GM13977 (cell line): ENCODE measurements around the gene PARD3.

Experiments used
- DNase-seq: peaks from one replicate; pipeline ENCODE4 v3.0.0; 2012; ENCODE audit warnings: low spot score
- CTCF ChIP-seq: IDR thresholded peaks from 2 replicates; pipeline ENCODE4 v1.5.1; 2012; ENCODE audit warnings: mild to moderate bottlenecking, control low read depth; ENCODE audit not compliant: insufficient read depth; ENCODE audit errors: extremely low read depth, missing control alignments
- in situ Hi-C: fragments of 300-500 bp; cut with MboI; formaldehyde crosslinking; loops from one replicate; pipeline ENCODE4 v1.12.0; 2022; ENCODE audit warnings: low sequenced_read_pairs, low pct_unique_long_range_greater_than_20kb, mixed read lengths, inconsistent platforms; ENCODE audit not compliant: unreplicated experiment

The PARD3 gene

GRCh38 chr10:34655286-34656170 lies 159.6 kb downstream of the PARD3 start:
- TF ChIP-seq CTCF, result peak; percentile 61
- DNase-seq, result peak; percentile 35
- in situ Hi-C loops, result no loop called here

- no peak for DNase-seq
- no peak for TF ChIP-seq CTCF
- in situ Hi-C loops, result no loop called here
These were observed 160.9 kb downstream of the PARD3 start for GRCh38 chr10:34654211-34654610.

GRCh38 chr10:34653530-34653929 lies 161.6 kb downstream of the PARD3 start:
- no peak for DNase-seq
- in situ Hi-C loops, result no loop called here
- TF ChIP-seq CTCF, result no peak

- no peak for DNase-seq
- TF ChIP-seq CTCF, result no peak
These were observed 163.5 kb downstream of the PARD3 start for GRCh38 chr10:34651416-34652195.

GRCh38 chr10:34650156-34650555 lies 164.9 kb downstream of the PARD3 start:
- no peak for TF ChIP-seq CTCF
- in situ Hi-C loops, result no loop called here
- no peak for DNase-seq

More at GRCh38 chr10:34651416-34652195, 163.5 kb downstream of the PARD3 start:
- in situ Hi-C loops, result no loop called here

GRCh38 chr10:34649385-34649784 lies 165.7 kb downstream of the PARD3 start:
- in situ Hi-C loops, result loop anchor here (25.0 kb wide), 1 partner anchor 137 kb away; no protein-coding TSS in a partner anchor
- no peak for DNase-seq

More at GRCh38 chr10:34649385-34649784, 165.7 kb downstream of the PARD3 start:
- TF ChIP-seq CTCF, result no peak
